K562 treated with DMSO at 1 percent for 4 hours (cell line): ENCODE measurements around the gene DRD3. TPM values are rescaled to one million over a fixed set of nuclear protein-coding genes. Genes with fewer than 3 reads are reported as not detected.

Experiments used
- total RNA-seq: library from RNA; unstranded; fragments of 300-600 nt; gene quantifications from 2 replicates; pipeline ENCODE4 v1.2.3, GENCODE V29; 2022; ENCODE audit not compliant: insufficient read depth

Gene DRD3
- not detected in 2 replicates for total RNA-seq

DNA sequence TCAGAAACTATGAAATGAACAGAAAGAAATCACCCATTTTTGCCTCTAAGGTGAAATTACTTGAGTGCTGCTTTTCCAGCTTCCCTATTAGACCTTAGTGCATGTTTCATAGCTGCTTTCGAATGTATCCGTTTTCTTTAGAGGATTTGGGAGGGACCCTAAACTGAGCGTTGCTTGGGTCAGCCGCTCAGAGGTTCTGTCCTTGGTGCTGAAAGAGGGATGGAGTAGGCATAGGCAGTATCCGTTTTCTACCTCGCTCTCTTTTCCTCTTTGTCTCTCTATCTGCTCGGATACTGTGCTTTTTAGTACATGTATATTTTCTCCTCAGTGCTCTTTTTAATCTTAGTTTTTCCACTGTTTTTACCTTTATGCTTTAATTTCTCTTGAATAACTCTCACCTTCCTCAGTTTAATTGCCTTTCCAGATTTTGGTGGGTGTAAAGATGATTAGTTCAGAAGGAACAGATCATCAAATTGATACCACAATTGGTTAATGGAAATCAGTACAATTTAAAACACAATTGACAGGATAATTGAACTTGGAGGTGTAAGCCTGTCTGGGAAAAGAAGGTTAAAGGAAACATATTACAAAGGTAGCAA, at the start of gene DRD3:
DRD3 (minus strand) TSS at position 283 of the 599 bp plus-strand sequence. CDS start 7,060 bp downstream, outside the sequence.

Other genes with a start within 250 kb of the DRD3 start
- gene ZDHHC23, start 231.0 kb downstream of the DRD3 start, total RNA-seq: 0.16 TPM in 1 of 2 replicates, not detected in the other
- gene CCDC191, start 122.5 kb downstream of the DRD3 start, total RNA-seq: not detected in 2 replicates
- gene QTRT2, start 122.3 kb downstream of the DRD3 start, total RNA-seq: 3.3 and 7.3 TPM in 2 replicates
- gene ZNF80, start 58.5 kb upstream of the DRD3 start, total RNA-seq: not detected in 2 replicates
- not detected in 2 replicates for gene TIGIT, start 115.0 kb upstream of the DRD3 start, total RNA-seq